K562 (cell line): ENCODE data around the gene POU2F1.

ENCODE experiments used
- FOSL1 ChIP-seq: fragments of 200-800 bp; sonication (Bioruptor generic); conservative IDR thresholded peaks from 2 replicates; pipeline ENCODE4 v1.6.1; 2016; ENCODE audit warnings: missing genetic modification characterization, missing compliant biosample characterization
- GATA2 ChIP-seq: sonication (generic); formaldehyde crosslinking; IDR thresholded peaks from 2 replicates; pipeline ENCODE4 v1.4.0; 2020; ENCODE audit warnings: mild to moderate bottlenecking, missing genetic modification reagents
- TF ChIP-seq, protein P1 (sequence below), 2 experiments: fragments of 450-650 bp; formaldehyde crosslinking in 1 of 2; IDR thresholded peaks; 2 replicates each; pipeline versions ENCODE4 v1.4.0 to v1.6.1; 2014 to 2020; ENCODE audit warnings: mild to moderate bottlenecking in 2 of 2, borderline replicate concordance in 1 of 2, low read depth in 1 of 2
- TF ChIP-seq, protein P2 (sequence below), 3 experiments: IDR thresholded peaks in 2 of 3; conservative IDR thresholded peaks in 1 of 3; 2 replicates each; pipeline ENCODE4 v1.5.1; 2011 to 2012; ENCODE audit warnings: low read length in 3 of 3, mild to moderate bottlenecking in 3 of 3, control low read depth in 2 of 3, improper control_type of control experiment in 1 of 3, inconsistent platforms in 1 of 3, low read depth in 1 of 3, mixed read lengths in 1 of 3, moderate library complexity in 1 of 3; ENCODE audit not compliant: insufficient read depth in 2 of 3
- TF ChIP-seq, protein P3 (sequence below), 2 experiments: fragments of 450-650 bp in 1 of 2; IDR thresholded peaks; 2 replicates each; pipeline ENCODE4 v1.6.1; 2011 to 2017; ENCODE audit warnings: low read depth in 2 of 2, antibody characterized with exemption in 1 of 2, borderline replicate concordance in 1 of 2, low read length in 1 of 2, mild to moderate bottlenecking in 1 of 2, mixed read lengths in 1 of 2; ENCODE audit not compliant: control insufficient read depth in 1 of 2

DNA sequence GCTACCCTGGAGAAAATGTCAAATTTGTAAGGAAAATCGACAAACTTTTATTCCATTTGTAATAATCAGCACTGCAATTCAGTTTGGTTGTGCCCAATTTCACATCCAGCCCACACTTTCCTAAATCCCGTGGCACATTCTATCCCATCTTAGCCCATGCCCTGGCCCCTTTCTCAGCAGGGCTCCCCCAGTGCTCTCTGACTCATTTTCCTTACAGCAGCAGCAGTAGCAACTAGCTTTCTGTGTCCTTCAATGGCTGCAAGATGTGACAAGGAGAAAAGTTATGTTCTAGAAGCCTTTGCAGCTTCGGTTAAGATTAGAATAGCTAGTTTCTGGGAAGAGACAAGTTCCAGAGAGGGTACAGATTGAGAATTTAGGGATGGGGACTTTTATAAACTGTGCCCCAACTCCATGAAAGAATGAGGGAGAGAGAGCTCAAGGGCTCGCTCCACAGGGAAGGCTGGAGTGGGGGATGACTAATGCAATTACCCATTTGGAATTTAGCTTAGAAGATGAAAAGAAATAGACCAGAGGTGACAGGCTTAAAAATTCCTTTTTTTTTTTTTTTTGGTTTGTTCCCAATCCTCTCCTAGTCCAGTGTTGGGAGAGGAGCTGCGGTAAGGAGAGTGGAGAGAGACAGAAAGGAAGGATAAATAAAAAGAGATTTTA is 47.0 kb upstream of the POU2F1 start:
- TF ChIP-seq, protein P1, sequence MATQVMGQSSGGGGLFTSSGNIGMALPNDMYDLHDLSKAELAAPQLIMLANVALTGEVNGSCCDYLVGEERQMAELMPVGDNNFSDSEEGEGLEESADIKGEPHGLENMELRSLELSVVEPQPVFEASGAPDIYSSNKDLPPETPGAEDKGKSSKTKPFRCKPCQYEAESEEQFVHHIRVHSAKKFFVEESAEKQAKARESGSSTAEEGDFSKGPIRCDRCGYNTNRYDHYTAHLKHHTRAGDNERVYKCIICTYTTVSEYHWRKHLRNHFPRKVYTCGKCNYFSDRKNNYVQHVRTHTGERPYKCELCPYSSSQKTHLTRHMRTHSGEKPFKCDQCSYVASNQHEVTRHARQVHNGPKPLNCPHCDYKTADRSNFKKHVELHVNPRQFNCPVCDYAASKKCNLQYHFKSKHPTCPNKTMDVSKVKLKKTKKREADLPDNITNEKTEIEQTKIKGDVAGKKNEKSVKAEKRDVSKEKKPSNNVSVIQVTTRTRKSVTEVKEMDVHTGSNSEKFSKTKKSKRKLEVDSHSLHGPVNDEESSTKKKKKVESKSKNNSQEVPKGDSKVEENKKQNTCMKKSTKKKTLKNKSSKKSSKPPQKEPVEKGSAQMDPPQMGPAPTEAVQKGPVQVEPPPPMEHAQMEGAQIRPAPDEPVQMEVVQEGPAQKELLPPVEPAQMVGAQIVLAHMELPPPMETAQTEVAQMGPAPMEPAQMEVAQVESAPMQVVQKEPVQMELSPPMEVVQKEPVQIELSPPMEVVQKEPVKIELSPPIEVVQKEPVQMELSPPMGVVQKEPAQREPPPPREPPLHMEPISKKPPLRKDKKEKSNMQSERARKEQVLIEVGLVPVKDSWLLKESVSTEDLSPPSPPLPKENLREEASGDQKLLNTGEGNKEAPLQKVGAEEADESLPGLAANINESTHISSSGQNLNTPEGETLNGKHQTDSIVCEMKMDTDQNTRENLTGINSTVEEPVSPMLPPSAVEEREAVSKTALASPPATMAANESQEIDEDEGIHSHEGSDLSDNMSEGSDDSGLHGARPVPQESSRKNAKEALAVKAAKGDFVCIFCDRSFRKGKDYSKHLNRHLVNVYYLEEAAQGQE (IDR thresholded peaks at IDR 0.05; ENCODE audit: borderline replicate concordance): no peak
- TF ChIP-seq, protein P1 (CRISPR knock-in tag; IDR thresholded peaks at IDR 0.05; ENCODE audit: low read depth): no peak
- TF ChIP-seq GATA2 (CRISPR knock-in tag): no peak
- TF ChIP-seq, protein P2, sequence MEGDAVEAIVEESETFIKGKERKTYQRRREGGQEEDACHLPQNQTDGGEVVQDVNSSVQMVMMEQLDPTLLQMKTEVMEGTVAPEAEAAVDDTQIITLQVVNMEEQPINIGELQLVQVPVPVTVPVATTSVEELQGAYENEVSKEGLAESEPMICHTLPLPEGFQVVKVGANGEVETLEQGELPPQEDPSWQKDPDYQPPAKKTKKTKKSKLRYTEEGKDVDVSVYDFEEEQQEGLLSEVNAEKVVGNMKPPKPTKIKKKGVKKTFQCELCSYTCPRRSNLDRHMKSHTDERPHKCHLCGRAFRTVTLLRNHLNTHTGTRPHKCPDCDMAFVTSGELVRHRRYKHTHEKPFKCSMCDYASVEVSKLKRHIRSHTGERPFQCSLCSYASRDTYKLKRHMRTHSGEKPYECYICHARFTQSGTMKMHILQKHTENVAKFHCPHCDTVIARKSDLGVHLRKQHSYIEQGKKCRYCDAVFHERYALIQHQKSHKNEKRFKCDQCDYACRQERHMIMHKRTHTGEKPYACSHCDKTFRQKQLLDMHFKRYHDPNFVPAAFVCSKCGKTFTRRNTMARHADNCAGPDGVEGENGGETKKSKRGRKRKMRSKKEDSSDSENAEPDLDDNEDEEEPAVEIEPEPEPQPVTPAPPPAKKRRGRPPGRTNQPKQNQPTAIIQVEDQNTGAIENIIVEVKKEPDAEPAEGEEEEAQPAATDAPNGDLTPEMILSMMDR (IDR thresholded peaks at IDR 0.05 in 2 of 3, conservative IDR thresholded peaks at IDR 0.05 in 1 of 3; ENCODE audit: insufficient read depth in 2 of 3, low read depth in 1 of 3, low read length in 3 of 3): no peak
- TF ChIP-seq, protein P3, sequence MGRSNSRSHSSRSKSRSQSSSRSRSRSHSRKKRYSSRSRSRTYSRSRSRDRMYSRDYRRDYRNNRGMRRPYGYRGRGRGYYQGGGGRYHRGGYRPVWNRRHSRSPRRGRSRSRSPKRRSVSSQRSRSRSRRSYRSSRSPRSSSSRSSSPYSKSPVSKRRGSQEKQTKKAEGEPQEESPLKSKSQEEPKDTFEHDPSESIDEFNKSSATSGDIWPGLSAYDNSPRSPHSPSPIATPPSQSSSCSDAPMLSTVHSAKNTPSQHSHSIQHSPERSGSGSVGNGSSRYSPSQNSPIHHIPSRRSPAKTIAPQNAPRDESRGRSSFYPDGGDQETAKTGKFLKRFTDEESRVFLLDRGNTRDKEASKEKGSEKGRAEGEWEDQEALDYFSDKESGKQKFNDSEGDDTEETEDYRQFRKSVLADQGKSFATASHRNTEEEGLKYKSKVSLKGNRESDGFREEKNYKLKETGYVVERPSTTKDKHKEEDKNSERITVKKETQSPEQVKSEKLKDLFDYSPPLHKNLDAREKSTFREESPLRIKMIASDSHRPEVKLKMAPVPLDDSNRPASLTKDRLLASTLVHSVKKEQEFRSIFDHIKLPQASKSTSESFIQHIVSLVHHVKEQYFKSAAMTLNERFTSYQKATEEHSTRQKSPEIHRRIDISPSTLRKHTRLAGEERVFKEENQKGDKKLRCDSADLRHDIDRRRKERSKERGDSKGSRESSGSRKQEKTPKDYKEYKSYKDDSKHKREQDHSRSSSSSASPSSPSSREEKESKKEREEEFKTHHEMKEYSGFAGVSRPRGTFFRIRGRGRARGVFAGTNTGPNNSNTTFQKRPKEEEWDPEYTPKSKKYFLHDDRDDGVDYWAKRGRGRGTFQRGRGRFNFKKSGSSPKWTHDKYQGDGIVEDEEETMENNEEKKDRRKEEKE (IDR thresholded peaks at IDR 0.05; ENCODE audit: borderline replicate concordance in 1 of 2, control insufficient read depth in 1 of 2, low read depth in 2 of 2, low read length in 1 of 2): no peak
- TF ChIP-seq FOSL1 (tag): 0 out of 2 replicates have a peak, but pooled peaks have one; percentile 34
